Lower leg skin (tissue), 3 donors: ENCODE data around the gene RIC1.

Experiments used
- POLR2A ChIP-seq, 2 donors: fragments of 450-650 bp; IDR thresholded peaks; one replicate each; pipeline ENCODE4 v1.6.1; 2016 to 2017; ENCODE audit warnings: antibody characterized with exemption in 2 of 2, mild to moderate bottlenecking in 1 of 2, moderate library complexity in 1 of 2
- TF ChIP-seq, protein P1 (sequence below), 3 donors: fragments of 450-650 bp; IDR thresholded peaks; one replicate each; pipeline ENCODE4 v1.5.1; 2016; ENCODE audit warnings: antibody characterized with exemption in 3 of 3, mild to moderate bottlenecking in 3 of 3, moderate library complexity in 2 of 3

DNA sequence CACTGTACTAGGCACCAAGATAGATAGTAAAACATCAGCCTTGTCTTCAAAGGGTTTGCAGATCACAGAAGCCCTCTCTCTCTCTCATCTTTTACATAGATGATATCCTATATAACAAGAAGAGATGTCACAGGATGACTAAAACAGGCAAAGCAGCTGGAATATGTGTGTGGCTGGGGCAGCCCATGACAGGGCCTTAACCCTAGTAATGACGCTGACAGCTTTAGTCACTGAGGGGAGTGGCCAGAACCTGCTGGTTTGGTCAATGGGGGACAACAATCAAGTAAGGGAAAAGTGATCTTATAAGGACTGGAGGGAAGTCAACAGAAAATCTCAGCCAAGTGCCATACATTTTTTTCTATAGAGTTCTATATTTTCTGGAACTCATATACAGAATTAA is 41.9 kb upstream of the RIC1 start:
- TF ChIP-seq, protein P1, sequence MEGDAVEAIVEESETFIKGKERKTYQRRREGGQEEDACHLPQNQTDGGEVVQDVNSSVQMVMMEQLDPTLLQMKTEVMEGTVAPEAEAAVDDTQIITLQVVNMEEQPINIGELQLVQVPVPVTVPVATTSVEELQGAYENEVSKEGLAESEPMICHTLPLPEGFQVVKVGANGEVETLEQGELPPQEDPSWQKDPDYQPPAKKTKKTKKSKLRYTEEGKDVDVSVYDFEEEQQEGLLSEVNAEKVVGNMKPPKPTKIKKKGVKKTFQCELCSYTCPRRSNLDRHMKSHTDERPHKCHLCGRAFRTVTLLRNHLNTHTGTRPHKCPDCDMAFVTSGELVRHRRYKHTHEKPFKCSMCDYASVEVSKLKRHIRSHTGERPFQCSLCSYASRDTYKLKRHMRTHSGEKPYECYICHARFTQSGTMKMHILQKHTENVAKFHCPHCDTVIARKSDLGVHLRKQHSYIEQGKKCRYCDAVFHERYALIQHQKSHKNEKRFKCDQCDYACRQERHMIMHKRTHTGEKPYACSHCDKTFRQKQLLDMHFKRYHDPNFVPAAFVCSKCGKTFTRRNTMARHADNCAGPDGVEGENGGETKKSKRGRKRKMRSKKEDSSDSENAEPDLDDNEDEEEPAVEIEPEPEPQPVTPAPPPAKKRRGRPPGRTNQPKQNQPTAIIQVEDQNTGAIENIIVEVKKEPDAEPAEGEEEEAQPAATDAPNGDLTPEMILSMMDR (IDR thresholded peaks at IDR 0.05): no peak
- TF ChIP-seq POLR2A (IDR thresholded peaks at IDR 0.05): no peak
